Superior temporal gyrus (tissue), 1 donor: ENCODE measurements around the gene ABCA8.
A peak's percentile ranks its signal among the peaks of the same experiment; 100 is the strongest.
"Not testable (repeated sequence)": the region's sequence is repeated elsewhere in the genome, so short reads cannot be mapped to it uniquely, and the experiment has no call there.

Experiments
- DNase-seq: peaks from one replicate; pipeline ENCODE4 v3.0.0-alpha.2; 2016; ENCODE audit errors: extremely low spot score

The ABCA8 gene

DNA sequence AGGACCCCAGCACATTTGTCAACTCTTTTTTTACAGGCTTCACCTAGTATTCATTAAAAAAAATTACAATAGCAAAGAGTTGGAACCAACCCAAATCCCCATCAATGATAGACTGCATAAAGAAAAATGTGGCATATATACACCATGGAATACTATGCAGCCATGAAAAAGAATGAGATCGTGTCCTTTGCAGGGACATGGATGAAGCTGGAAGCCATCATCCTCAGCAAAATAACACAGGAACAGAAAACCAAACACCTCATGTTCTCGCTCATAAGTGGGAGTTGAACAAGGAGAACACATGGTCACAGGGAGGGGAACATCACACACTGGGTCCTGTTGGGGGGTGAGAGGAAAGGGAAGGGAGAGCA lies 11.4 kb downstream of the ABCA8 start:
- not testable (repeated sequence) for DNase-seq

DNA sequence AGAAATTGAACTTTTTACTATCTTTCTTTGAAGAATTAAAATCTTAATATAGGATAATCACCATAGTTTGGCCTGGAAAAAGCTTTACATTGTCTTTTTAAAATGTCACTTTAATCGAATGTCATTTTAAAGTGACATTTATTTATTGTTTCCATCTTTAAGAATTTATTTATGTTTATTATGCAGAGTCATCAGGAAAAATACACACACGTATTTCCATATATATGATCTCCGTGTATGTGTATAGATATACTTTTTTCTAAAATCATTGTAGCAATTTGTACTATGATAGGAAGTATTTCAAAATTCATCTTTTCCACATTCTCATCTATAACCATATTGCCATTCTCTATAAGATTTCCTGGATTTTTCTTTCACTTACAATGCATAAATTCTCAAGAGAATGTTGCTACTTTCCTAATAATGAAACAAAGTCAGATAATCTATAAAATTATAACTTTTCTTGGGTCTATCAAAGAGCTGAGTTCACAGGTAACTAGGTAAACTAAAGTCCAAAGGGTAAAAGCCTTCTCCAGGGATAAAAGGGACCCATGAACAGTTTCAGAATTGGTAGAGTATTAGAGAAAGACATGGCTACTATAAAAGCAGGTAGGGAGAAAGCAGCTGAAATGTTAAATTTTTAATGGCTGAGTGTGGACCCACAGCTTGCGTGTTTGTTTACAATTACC lies 11.9 kb downstream of the ABCA8 start:
- DNase-seq, result no peak

GRCh38 chr17:68942389-68942788 lies 12.8 kb downstream of the ABCA8 start:
- no peak for DNase-seq

DNA sequence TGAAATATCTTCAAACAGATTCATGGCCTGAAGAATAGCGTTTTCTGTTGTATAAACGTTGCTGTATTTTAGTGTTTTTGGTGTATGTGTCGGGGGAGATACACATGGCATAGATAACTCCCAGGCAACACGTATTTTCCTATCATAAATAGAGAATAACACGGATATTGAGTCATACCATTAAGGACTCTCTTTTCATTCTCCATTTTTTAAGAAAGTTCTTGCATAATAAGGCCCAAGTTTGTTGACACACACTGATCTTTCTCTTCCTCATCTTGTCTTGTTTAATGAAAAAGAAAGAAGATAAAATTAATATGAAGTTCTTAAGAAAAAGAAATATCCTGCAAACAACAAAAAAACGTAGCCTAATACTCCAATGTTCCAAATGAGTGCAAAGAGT lies 13.4 kb downstream of the ABCA8 start:
- no peak for DNase-seq

GRCh38 chr17:68939195-68939594 lies 16.0 kb downstream of the ABCA8 start:
- DNase-seq, result no peak

GRCh38 chr17:68937890-68938514 lies 17.2 kb downstream of the ABCA8 start:
- DNase-seq, result no peak

DNA sequence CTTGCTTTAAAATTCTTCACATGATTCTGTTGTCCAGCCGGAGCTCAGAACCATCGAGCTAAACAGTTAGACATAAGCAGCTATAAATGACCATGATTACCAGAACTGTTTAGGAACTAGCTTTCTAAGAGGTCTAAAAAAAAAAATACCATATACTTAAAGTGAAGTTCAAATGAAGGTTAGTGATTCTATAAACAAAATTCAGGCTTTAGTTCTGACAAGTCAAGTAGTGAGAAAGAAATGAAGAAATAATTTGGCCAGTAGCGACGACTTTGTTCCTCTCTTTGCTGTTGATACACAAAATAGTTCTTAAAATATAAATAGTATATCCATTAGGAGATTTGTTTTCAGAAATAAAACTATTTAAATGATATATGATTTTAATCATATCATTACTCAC lies 27.7 kb downstream of the ABCA8 start:
- DNase-seq, result no peak

DNA sequence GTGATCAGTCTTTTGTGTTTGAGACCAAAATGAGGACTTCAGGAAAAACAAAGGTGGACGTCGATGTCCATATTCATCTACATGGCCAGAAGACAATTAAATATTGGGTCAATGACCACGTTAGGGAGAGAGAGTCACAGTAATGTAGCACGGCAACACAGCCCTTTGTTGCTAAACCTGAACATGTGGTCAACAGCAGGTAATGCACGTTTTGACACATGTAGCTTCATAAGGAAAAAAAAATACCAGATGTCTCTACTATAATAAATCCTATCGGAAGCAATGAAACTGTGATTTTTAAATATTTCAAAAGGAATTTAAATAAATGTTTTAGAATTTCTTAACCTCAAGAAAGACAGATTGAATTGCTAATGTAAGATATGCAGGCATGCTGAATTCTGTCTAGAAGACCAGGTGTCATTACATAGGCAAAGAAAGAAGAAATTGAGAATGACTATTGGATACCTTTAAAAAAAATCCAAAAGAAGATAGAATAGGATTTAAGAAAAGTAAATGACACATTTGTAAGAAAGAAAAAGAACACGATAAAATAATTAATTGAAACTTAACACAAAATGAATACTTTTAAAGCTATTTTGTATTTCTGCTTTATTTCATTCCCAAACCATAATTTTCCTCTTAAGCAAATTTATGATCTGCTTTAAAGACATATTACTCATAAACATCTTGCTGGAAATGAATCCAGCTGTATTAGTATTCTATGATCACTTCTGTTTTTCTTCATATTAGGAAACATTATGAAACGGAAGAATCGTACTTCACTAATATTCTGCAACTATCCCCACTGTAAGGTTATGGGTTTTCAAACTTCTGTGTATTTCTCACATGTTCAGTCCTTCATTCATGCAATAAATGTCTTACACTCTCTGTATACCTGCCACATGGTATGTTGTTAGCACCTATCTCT lies 30.1 kb downstream of the ABCA8 start:
- DNase-seq, result no peak

- no peak for DNase-seq
Observed at GRCh38 chr17:68910789-68911431, 44.3 kb downstream of the ABCA8 start.

GRCh38 chr17:68910251-68910705 lies 44.9 kb downstream of the ABCA8 start:
- DNase-seq, result peak; percentile 87

GRCh38 chr17:68909066-68909465 lies 46.1 kb downstream of the ABCA8 start:
- DNase-seq, result peak; percentile 53

DNA sequence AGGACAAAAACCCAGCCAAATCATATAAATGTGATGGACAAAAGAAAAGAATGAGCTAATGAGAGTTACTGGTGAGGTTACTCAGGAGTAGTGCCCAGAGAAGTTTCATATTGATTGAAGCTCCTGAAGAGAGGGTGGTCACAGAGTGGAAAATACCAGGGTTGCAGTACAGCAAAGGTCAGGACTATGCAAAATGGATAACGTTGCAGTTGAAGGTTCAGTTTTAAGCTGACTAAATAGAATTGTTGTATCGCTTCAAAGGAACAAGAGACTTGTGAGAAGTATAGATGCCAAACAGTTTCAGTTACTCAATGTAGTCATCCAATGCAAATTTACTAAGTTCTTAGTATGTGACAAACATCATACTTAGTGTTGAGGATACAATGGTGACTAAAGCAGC lies 47.1 kb downstream of the ABCA8 start:
- DNase-seq, result peak; percentile 60

GRCh38 chr17:68906638-68907037 lies 48.6 kb downstream of the ABCA8 start:
- DNase-seq, result peak; percentile 72

DNA sequence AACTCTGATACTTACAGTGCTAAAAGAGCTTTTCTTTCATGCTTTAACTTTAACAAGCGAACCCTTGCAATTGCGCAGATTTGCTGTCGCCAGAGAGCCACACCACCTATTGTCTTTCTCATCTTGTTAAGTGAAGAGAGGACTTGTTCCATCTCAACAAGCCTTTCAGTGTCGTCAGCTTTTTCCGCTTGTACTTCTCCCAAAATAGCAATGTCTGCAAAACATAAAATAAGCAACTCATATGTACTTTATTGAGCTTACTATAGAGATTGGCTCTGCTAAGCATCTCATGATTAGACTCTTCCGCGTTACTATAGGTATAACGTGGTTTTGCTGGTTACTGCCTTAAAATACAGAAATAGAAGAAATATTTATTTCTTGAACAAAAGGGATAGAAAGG lies 51.9 kb downstream of the ABCA8 start:
- DNase-seq, result peak; percentile 22

GRCh38 chr17:68897557-68897956 lies 57.6 kb downstream of the ABCA8 start:
- no peak for DNase-seq

DNA sequence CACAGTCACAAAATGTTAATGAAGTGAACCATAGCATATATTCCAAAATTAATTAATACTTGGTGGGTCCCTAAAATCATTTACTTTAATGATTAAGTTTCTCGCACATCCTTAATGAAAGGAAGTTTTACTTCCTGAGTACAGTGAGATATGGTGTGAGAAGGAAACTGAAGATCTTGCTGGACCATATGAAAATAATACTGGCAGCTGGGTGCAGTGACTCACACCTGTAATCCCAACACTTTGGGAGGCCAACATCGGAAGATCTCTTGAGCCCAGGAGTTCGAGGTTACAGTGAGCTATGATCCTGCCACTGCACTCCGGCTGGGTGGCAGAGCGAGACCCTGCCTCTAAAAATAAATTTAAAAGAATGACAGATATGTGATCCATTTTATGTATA lies 62.5 kb downstream of the ABCA8 start:
- DNase-seq, result no peak

DNA sequence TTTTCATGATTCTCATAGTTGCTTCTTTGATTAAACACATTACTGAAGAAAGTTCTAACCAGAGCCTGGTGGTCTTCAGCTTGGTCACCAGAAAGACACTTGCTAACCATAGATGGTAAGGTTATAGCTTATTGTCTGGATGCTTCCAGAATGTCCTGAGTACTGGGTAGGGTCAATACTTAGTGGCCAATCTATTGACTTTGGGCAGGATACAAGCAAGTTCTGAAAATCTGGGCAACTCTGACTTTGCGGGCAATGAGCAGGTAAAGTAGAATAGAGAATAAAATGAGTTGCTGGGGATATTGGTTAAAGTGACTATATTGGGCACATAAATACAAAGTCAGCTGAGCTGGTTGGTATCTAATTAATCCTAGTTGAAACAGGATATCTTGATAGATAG lies 63.0 kb downstream of the ABCA8 start:
- DNase-seq, result no peak

- DNase-seq, result no peak
Observed at GRCh38 chr17:68886401-68886800, 68.8 kb downstream of the ABCA8 start.

DNA sequence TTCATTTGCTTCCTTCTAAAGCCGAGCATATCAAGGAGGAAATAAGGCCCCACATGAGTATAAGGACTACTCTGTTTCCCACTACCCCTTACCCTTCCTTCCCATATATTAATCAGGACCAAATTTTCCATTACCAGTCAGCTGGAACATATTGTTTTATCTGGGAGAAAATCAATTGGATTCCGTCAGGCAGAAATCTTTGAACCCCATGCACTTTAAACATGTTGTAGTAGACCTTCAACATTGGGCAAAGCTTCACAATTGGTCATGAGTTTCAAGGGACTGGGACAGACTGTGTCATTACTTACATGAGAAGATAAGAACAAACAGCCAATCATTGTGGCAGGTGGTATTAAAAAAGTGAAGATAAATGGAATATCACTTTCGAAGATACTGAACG lies 70.3 kb downstream of the ABCA8 start:
- no peak for DNase-seq

DNA sequence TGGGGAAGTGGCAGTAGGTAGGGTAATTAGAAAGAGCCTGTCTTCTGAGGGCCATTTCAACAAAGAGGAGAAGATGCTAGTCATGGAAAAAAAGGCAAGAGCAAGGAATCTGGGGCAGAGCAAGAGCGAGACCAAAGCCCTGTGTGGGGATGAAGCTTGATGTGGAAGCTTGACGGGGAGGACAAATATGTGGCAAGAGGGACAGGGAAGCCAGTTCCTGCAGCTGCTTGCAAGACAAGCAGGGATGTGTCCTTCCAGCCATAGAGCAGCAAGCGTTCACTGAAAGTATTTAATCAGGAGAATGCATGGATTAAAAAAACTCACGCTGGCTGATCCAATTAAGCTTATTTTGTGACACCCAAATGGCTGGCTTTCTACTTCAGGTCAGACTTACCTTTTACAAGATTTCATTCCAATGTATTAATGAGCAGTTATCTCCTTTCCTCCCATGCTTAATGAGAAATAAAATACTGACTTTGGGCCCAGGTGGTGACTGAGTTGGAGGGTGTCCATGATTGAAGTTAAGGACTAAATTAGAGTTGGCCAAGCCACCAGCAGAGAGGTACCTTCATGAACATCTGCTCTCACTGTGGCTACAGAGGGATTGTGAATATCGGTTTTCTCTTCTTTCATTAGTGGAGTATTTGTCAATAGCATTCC lies 76.8 kb downstream of the ABCA8 start:
- no peak for DNase-seq

- no peak for DNase-seq
Observed at GRCh38 chr17:68871447-68871846, 83.7 kb downstream of the ABCA8 start.

- no peak for DNase-seq
Observed at GRCh38 chr17:68870976-68871375, 84.2 kb downstream of the ABCA8 start.
